Testis (tissue), 2 donors: ENCODE measurements around the gene COL23A1.

Experiments
- CTCF ChIP-seq, 3 experiments: fragments of 450-650 bp in 2 of 3; fragments of 200-600 bp in 1 of 3; sonication (generic) in 1 of 3; IDR thresholded peaks; one replicate each; pipeline ENCODE4 v1.5.1; 2016 to 2019; ENCODE audit warnings: antibody characterized with exemption in 3 of 3, mild to moderate bottlenecking in 2 of 3, moderate library complexity in 1 of 3
- POLR2A ChIP-seq: fragments of 450-650 bp; IDR thresholded peaks from one replicate; pipeline ENCODE4 v1.6.1; 2017; ENCODE audit warnings: antibody characterized with exemption, mild to moderate bottlenecking, moderate library complexity

GRCh38 chr5:178421699-178422399, 168.3 kb downstream of the COL23A1 start:
- no peak for TF ChIP-seq CTCF (IDR thresholded peaks at IDR 0.05)
- no peak for TF ChIP-seq POLR2A
